WTC11 (cell line): ENCODE data around the gene CTDSPL2. TPM values are rescaled to one million over a fixed set of nuclear protein-coding genes. Genes with fewer than 3 reads are reported as not detected.

Experiments
- AR ChIP-seq: fragments of 250-450 bp; sonication (Bioruptor Pico); IDR thresholded peaks from 2 replicates; pipeline ENCODE4 v1.9.0; 2021; ENCODE audit warnings: mild to moderate bottlenecking
- ARID4B ChIP-seq: sonication (generic); formaldehyde crosslinking; IDR thresholded peaks from 2 replicates; pipeline ENCODE4 v1.8.0; 2023; ENCODE audit warnings: missing genetic modification reagents, mild to moderate bottlenecking, borderline replicate concordance
- ATF1 ChIP-seq: sonication (generic); formaldehyde crosslinking; IDR thresholded peaks from 2 replicates; pipeline ENCODE4 v1.8.1; 2023; ENCODE audit warnings: mild to moderate bottlenecking, moderate library complexity, missing genetic modification reagents
- ATF2 ChIP-seq: sonication (generic); formaldehyde crosslinking; IDR thresholded peaks from 2 replicates; pipeline ENCODE4 v1.8.1; 2022; ENCODE audit warnings: low read depth, missing genetic modification reagents, borderline replicate concordance
- CREB1 ChIP-seq: sonication (generic); formaldehyde crosslinking; IDR thresholded peaks from 2 replicates; pipeline ENCODE4 v1.8.0; 2023; ENCODE audit warnings: mild to moderate bottlenecking, missing genetic modification reagents
- E2F4 ChIP-seq: sonication (generic); formaldehyde crosslinking; IDR thresholded peaks from 2 replicates; pipeline ENCODE4 v1.8.1; 2022; ENCODE audit warnings: low read depth, mild to moderate bottlenecking, moderate library complexity, missing genetic modification reagents, borderline replicate concordance
- E2F5 ChIP-seq: sonication (generic); formaldehyde crosslinking; IDR thresholded peaks from 2 replicates; pipeline ENCODE4 v1.8.1; 2022; ENCODE audit warnings: mild to moderate bottlenecking, moderate library complexity, missing genetic modification reagents
- ETV6 ChIP-seq: sonication (generic); formaldehyde crosslinking; IDR thresholded peaks from 2 replicates; pipeline ENCODE4 v1.8.1; 2022; ENCODE audit warnings: mild to moderate bottlenecking, missing genetic modification reagents
- FOXP1 ChIP-seq: sonication (generic); formaldehyde crosslinking; IDR thresholded peaks from 2 replicates; pipeline ENCODE4 v1.8.0; 2022; ENCODE audit warnings: missing genetic modification reagents, mild to moderate bottlenecking, moderate library complexity, borderline replicate concordance
- FOXP4 ChIP-seq: sonication (generic); formaldehyde crosslinking; IDR thresholded peaks from 2 replicates; pipeline ENCODE4 v1.8.0; 2022; ENCODE audit warnings: mild to moderate bottlenecking, missing genetic modification reagents
- GABPB1 ChIP-seq: sonication (generic); formaldehyde crosslinking; IDR thresholded peaks from 2 replicates; pipeline ENCODE4 v1.8.1; 2023; ENCODE audit warnings: mild to moderate bottlenecking, missing genetic modification reagents
- HMGXB4 ChIP-seq: sonication (generic); formaldehyde crosslinking; IDR thresholded peaks from 2 replicates; pipeline ENCODE4 v1.8.1; 2023; ENCODE audit warnings: mild to moderate bottlenecking, moderate library complexity, missing genetic modification reagents
- MAX ChIP-seq: sonication (generic); formaldehyde crosslinking; IDR thresholded peaks from 2 replicates; pipeline ENCODE4 v1.8.0; 2022; ENCODE audit warnings: mild to moderate bottlenecking, missing genetic modification reagents
- MYBL2 ChIP-seq: sonication (generic); formaldehyde crosslinking; IDR thresholded peaks from 2 replicates; pipeline ENCODE4 v1.8.1; 2023; ENCODE audit warnings: mild to moderate bottlenecking, moderate library complexity, missing genetic modification reagents
- NFYB ChIP-seq: sonication (generic); formaldehyde crosslinking; conservative IDR thresholded peaks from 2 replicates; pipeline ENCODE4 v1.8.0; 2022; ENCODE audit warnings: low read depth, missing genetic modification reagents
- RORB ChIP-seq: fragments of 250-450 bp; sonication (Bioruptor Pico); IDR thresholded peaks from 2 replicates; pipeline ENCODE4 v1.9.0; 2021; ENCODE audit warnings: mild to moderate bottlenecking
- ZMAT4 ChIP-seq: fragments of 250-450 bp; sonication (Bioruptor Pico); IDR thresholded peaks from 2 replicates; pipeline ENCODE4 v1.9.0; 2021; ENCODE audit warnings: mild to moderate bottlenecking
- ZNF232 ChIP-seq: sonication (generic); formaldehyde crosslinking; IDR thresholded peaks from 2 replicates; pipeline ENCODE4 v1.8.0; 2022; ENCODE audit warnings: mild to moderate bottlenecking, missing genetic modification reagents
- ZNF425 ChIP-seq: fragments of 250-450 bp; sonication (Bioruptor Pico); conservative IDR thresholded peaks from 2 replicates; pipeline ENCODE4 v1.9.0; 2021; ENCODE audit warnings: mild to moderate bottlenecking
- total RNA-seq: library from RNA; stranded (reverse); gene quantifications from 3 replicates; pipeline ENCODE4 v1.2.3, GENCODE V29; 2021

The CTDSPL2 gene
- total RNA-seq, 1 experiment from 2014 or later = 65.2 TPM

- TF ChIP-seq ARID4B (CRISPR knock-in tag) (0 out of 2 replicates have a peak, but pooled peaks have one; percentile 15), E2F5 (CRISPR knock-in tag) (peak; percentile 86), ETV6 (CRISPR knock-in tag) (no peak), HMGXB4 (peak; percentile 40; the same call in 1 of the 2 replicates), CREB1 (CRISPR knock-in tag) (no peak), AR (CRISPR knock-in tag) (peak; percentile 80; the same call in 1 of the 2 replicates), FOXP1 (CRISPR knock-in tag) (peak; percentile 30; the same call in 1 of the 2 replicates), E2F4 (CRISPR knock-in tag) (0 out of 2 replicates have a peak, but pooled peaks have one; percentile 60), FOXP4 (CRISPR knock-in tag) (peak; percentile 40; the same call in 1 of the 2 replicates), RORB (CRISPR knock-in tag) (no peak), ATF2 (CRISPR knock-in tag) (no peak), ZMAT4 (CRISPR knock-in tag) (no peak), MYBL2 (CRISPR knock-in tag) (peak; percentile 77), GABPB1 (no peak; the same call in none of the 2 replicates), ATF1 (CRISPR knock-in tag) (no peak), ZNF425 (CRISPR knock-in tag) (no peak), MAX (CRISPR knock-in tag) (peak; percentile 50; the same call in 1 of the 2 replicates), ZNF232 (CRISPR knock-in tag) (0 out of 2 replicates have a peak, but pooled peaks have one; percentile 50), NFYB (CRISPR knock-in tag) (no peak)
Measured at GRCh38 chr15:44426975-44427755, at the start of gene CTDSPL2 (continued).
